Thymus (tissue), 11 donors: Measurements from ENCODE around the gene RTEL1. TPM values are rescaled to one million over a fixed set of nuclear protein-coding genes. Genes with fewer than 3 reads are reported as not detected.

ENCODE experiments used
- DNase-seq, 9 donors: peaks; one replicate each; pipeline ENCODE4 v3.0.0-alpha.2; 2013; ENCODE audit warnings: low spot score in 9 of 9, low read depth in 6 of 9, missing footprints in 1 of 9
- H3K27ac ChIP-seq, 2 donors: one replicate each; pipeline ENCODE4 v1.5.1; 2013; ENCODE audit warnings: control low read depth in 1 of 2, low read depth in 1 of 2, low read length in 1 of 2, mild to moderate bottlenecking in 1 of 2, moderate library complexity in 1 of 2
- H3K27me3 ChIP-seq, 2 donors: one replicate each; pipeline ENCODE4 v1.5.1; 2013; ENCODE audit warnings: low read length in 1 of 2; ENCODE audit not compliant: control insufficient read depth in 2 of 2, insufficient read depth in 1 of 2
- H3K36me3 ChIP-seq, 2 donors: one replicate each; pipeline ENCODE4 v1.5.1; 2013; ENCODE audit warnings: low read length in 1 of 2, mild to moderate bottlenecking in 1 of 2, moderate library complexity in 1 of 2; ENCODE audit not compliant: control insufficient read depth in 2 of 2, insufficient read depth in 2 of 2
- H3K4me1 ChIP-seq, 2 donors: one replicate each; pipeline ENCODE4 v1.5.1; 2013; ENCODE audit warnings: low read length in 2 of 2; ENCODE audit not compliant: control insufficient read depth in 2 of 2, insufficient read depth in 2 of 2
- H3K4me3 ChIP-seq, 2 donors: one replicate each; pipeline ENCODE4 v1.5.1; 2013; ENCODE audit warnings: low read length in 2 of 2, control low read depth in 1 of 2, mild to moderate bottlenecking in 1 of 2
- H3K9me3 ChIP-seq, 2 donors: one replicate each; pipeline ENCODE4 v1.5.1; 2013; ENCODE audit warnings: low read length in 1 of 2, mild to moderate bottlenecking in 1 of 2; ENCODE audit not compliant: control insufficient read depth in 2 of 2, insufficient read depth in 1 of 2
- WGBS: extraction: QIAGEN DNeasy Blood & Tissue Kit; methylation state at CpG from one replicate; pipeline ENCODE4 v1.1.7; 2013; 5-methylcytosine and 5-hydroxymethylcytosine counted together
- polyA plus RNA-seq: library from polyadenylated mRNA; stranded (reverse); fragments of 200-250 nt; gene quantifications from one replicate; pipeline ENCODE4 v1.2.3, GENCODE V29; 2013
- total RNA-seq: library from RNA; stranded (reverse); fragments of 120-200 nt; gene quantifications from one replicate; pipeline ENCODE4 v1.2.4, GENCODE V29; 2013
- donor health status: healthy.

RTEL1 gene
- total and polyA plus RNA-seq, 2 donors: 8.1 to 18.8 TPM

GRCh38 chr20:63742381-63743024, 84.4 kb downstream of the RTEL1 start:
- Histone ChIP-seq H3K4me1 (peaks cover 20 to 29% of the 10 kb centered on the region in 2 donors), H3K4me3 (no peak overlapping the region), H3K27me3 (peaks cover 0 to 19% of the 10 kb centered on the region in 2 donors), H3K27ac (no peak overlapping the region), H3K9me3 (no peaks in the 10 kb centered on the region), H3K36me3 (peaks cover 35 to 46% of the 10 kb centered on the region in 2 donors)
- no peak for DNase-seq
- 95% methylated on average over 37 of the region's 37 CpGs for WGBS

GRCh38 chr20:63743210-63743970, 85.3 kb downstream of the RTEL1 start:
- Histone ChIP-seq H3K27me3 (peaks cover 0 to 17% of the 10 kb centered on the region in 2 donors), H3K36me3 (peaks cover 31 to 43% of the 10 kb centered on the region in 2 donors), H3K4me1 (peaks cover 15 to 24% of the 10 kb centered on the region in 2 donors), H3K27ac (no peak overlapping the region), H3K9me3 (no peaks in the 10 kb centered on the region), H3K4me3 (no peak overlapping the region)
- 96% methylated on average over 31 of the region's 31 CpGs for WGBS
- no peak for DNase-seq

DNA sequence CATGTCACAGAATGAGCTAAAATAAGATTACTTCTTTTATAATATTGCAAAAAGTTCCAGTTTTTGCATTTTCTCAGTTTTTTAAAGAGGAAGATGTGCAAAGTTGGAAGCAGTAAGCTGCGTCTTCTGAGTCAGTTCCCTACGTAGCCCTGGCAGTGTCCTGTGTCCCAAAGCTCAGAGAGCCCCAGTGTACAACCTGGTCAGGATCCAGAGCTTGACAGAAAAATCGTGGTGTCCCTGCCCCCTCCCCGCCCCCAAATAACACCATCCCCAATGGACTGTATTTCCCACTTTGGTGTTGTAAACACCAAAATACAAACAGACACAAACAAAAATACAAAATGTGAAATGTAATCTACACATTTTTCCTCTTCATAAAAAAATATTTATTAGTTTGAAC, 86.0 kb downstream of the RTEL1 start:
- Histone ChIP-seq H3K4me1 (peaks cover 7 to 20% of the 10 kb centered on the region in 2 donors), H3K36me3 (peaks cover 28 to 37% of the 10 kb centered on the region in 2 donors), H3K27ac (no peak overlapping the region)

GRCh38 chr20:63744574-63745423, 86.7 kb downstream of the RTEL1 start:
- Histone ChIP-seq H3K4me3 (no peak overlapping the region), H3K27me3 (peaks cover 0 to 8% of the 10 kb centered on the region in 2 donors), H3K4me1 (peaks cover 6 to 22% of the 10 kb centered on the region in 2 donors), H3K36me3 (peaks cover 28 to 37% of the 10 kb centered on the region in 2 donors), H3K27ac (peak overlapping the region in 1 of 2 donors; percentile 31), H3K9me3 (peaks cover 0 to 3% of the 10 kb centered on the region in 2 donors)
- DNase-seq: no peak
- WGBS: 96% methylated on average over 25 of the region's 25 CpGs

More for the DNA sequence above, 86.0 kb downstream of the RTEL1 start:
- peaks cover 0 to 9% of the 10 kb centered on the region in 2 donors for H3K27me3 ChIP-seq
- no peaks in the 10 kb centered on the region for H3K9me3 ChIP-seq
- WGBS: 92% methylated on average over 4 of the region's 4 CpGs
- no peak for DNase-seq
- no peak overlapping the region for H3K4me3 ChIP-seq

DNA sequence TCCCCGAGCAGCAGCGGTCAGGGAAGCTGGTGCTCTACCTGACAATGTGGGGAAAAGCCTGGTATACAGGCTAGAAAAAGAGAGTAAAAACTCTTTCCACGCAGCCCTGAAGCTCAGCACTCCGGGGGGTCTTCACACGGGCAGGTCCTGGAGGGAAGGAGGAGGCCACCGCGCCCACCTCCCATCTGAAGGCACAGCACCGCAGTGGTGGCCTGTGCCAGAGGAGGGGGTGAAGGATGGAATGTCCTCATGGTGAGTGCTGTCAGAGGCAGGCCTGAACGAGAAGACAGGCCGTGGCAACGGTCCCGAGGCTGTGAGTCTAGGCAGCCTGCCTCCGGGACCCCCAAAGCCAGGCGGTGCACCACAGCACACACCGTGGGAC, 87.3 kb downstream of the RTEL1 start:
- 92% methylated on average over 15 of the region's 15 CpGs for WGBS

More for the DNA sequence above, 87.3 kb downstream of the RTEL1 start:
- DNase-seq: no peak
- peaks cover 28 to 37% of the 10 kb centered on the region in 2 donors for H3K36me3 ChIP-seq
- no peak overlapping the region for H3K4me3 ChIP-seq
- H3K4me1 ChIP-seq: peaks cover 7 to 27% of the 10 kb centered on the region in 2 donors
- peaks cover 0 to 7% of the 10 kb centered on the region in 2 donors for H3K27me3 ChIP-seq
- peaks cover 0 to 4% of the 10 kb centered on the region in 2 donors for H3K9me3 ChIP-seq
- peak overlapping the region in 1 of 2 donors; percentile 18 for H3K27ac ChIP-seq

Other genes with a start within 250 kb of the RTEL1 start
- 0.38 TPM for gene KCNQ2, start 185.7 kb upstream of the RTEL1 start, total RNA-seq
- 0.48 TPM for gene KCNQ2, start 185.7 kb upstream of the RTEL1 start, polyA plus RNA-seq
- gene EEF1A2, start 159.2 kb upstream of the RTEL1 start, total RNA-seq: 0.19 TPM
- 2.2 TPM for gene EEF1A2, start 159.2 kb upstream of the RTEL1 start, polyA plus RNA-seq
- gene PPDPF, start 137.5 kb upstream of the RTEL1 start, total RNA-seq: 18.0 TPM
- gene PPDPF, start 137.5 kb upstream of the RTEL1 start, polyA plus RNA-seq: 229 TPM
- gene PTK6, start 120.9 kb upstream of the RTEL1 start, total RNA-seq: 0.19 TPM
- 2.7 TPM for gene PTK6, start 120.9 kb upstream of the RTEL1 start, polyA plus RNA-seq
- 0.05 TPM for gene SRMS, start 110.6 kb upstream of the RTEL1 start, total RNA-seq
- gene SRMS, start 110.6 kb upstream of the RTEL1 start, polyA plus RNA-seq: 0.05 TPM
- gene FNDC11, start 104.2 kb upstream of the RTEL1 start, total RNA-seq: 1.1 TPM
- gene FNDC11, start 104.2 kb upstream of the RTEL1 start, polyA plus RNA-seq: 1.2 TPM
- 14.8 TPM for gene HELZ2, start 84.1 kb upstream of the RTEL1 start, total RNA-seq
- 13.9 TPM for gene HELZ2, start 84.1 kb upstream of the RTEL1 start, polyA plus RNA-seq
- gene GMEB2, start 31.2 kb upstream of the RTEL1 start, total RNA-seq: 9.3 TPM
- gene GMEB2, start 31.2 kb upstream of the RTEL1 start, polyA plus RNA-seq: 16.3 TPM
- gene STMN3, start 4.9 kb upstream of the RTEL1 start, total RNA-seq: 71.5 TPM
- 77.9 TPM for gene STMN3, start 4.9 kb upstream of the RTEL1 start, polyA plus RNA-seq
- 13.5 TPM for gene TNFRSF6B, start 38.3 kb downstream of the RTEL1 start, total RNA-seq
- gene TNFRSF6B, start 38.3 kb downstream of the RTEL1 start, polyA plus RNA-seq: 34.7 TPM
- gene ARFRP1, start 49.7 kb downstream of the RTEL1 start, total RNA-seq: 39.2 TPM
- 94.0 TPM for gene ARFRP1, start 49.7 kb downstream of the RTEL1 start, polyA plus RNA-seq
- gene ZGPAT, start 49.7 kb downstream of the RTEL1 start, total RNA-seq: 16.5 TPM
- 66.6 TPM for gene ZGPAT, start 49.7 kb downstream of the RTEL1 start, polyA plus RNA-seq
- gene LIME1, start 78.4 kb downstream of the RTEL1 start, total RNA-seq: 80.5 TPM
- gene LIME1, start 78.4 kb downstream of the RTEL1 start, polyA plus RNA-seq: 181 TPM
- gene SLC2A4RG, start 81.5 kb downstream of the RTEL1 start, total RNA-seq: 33.4 TPM
- 66.1 TPM for gene SLC2A4RG, start 81.5 kb downstream of the RTEL1 start, polyA plus RNA-seq
- gene ZBTB46, start 173.0 kb downstream of the RTEL1 start, total RNA-seq: 5.8 TPM
- 3.7 TPM for gene ZBTB46, start 173.0 kb downstream of the RTEL1 start, polyA plus RNA-seq
- not detected for gene ABHD16B, start 203.2 kb downstream of the RTEL1 start, total RNA-seq
- 0.57 TPM for gene ABHD16B, start 203.2 kb downstream of the RTEL1 start, polyA plus RNA-seq
- gene TPD52L2, start 207.0 kb downstream of the RTEL1 start, total RNA-seq: 37.9 TPM
- 73.2 TPM for gene TPD52L2, start 207.0 kb downstream of the RTEL1 start, polyA plus RNA-seq
- gene DNAJC5, start 236.8 kb downstream of the RTEL1 start, total RNA-seq: 26.1 TPM
- 23.3 TPM for gene DNAJC5, start 236.8 kb downstream of the RTEL1 start, polyA plus RNA-seq